ENCODE results near the gene SIGLEC9.

SIGLEC9 gene

GRCh38 chr19:51101171-51101865 lies 23.4 kb upstream of the SIGLEC9 start:
- Histone ChIP-seq H3K4me1 (no peaks in the 10 kb centered on the region), H3K36me3 (peaks cover 5 to 66% (median 41%) of the 10 kb centered on the region in 3 donors), H3K4me3 (no peak overlapping the region), H3K9me3 (no peaks in the 10 kb centered on the region), H3K27me3 (no peaks in the 10 kb centered on the region), H3K27ac (no peak overlapping the region)
- TF ChIP-seq, protein P1, sequence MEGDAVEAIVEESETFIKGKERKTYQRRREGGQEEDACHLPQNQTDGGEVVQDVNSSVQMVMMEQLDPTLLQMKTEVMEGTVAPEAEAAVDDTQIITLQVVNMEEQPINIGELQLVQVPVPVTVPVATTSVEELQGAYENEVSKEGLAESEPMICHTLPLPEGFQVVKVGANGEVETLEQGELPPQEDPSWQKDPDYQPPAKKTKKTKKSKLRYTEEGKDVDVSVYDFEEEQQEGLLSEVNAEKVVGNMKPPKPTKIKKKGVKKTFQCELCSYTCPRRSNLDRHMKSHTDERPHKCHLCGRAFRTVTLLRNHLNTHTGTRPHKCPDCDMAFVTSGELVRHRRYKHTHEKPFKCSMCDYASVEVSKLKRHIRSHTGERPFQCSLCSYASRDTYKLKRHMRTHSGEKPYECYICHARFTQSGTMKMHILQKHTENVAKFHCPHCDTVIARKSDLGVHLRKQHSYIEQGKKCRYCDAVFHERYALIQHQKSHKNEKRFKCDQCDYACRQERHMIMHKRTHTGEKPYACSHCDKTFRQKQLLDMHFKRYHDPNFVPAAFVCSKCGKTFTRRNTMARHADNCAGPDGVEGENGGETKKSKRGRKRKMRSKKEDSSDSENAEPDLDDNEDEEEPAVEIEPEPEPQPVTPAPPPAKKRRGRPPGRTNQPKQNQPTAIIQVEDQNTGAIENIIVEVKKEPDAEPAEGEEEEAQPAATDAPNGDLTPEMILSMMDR (IDR thresholded peaks at IDR 0.05), result no peak
- intact Hi-C loops (cut with DNase I; ENCODE audit: low total_unique reads), result loop anchor here (10.0 kb wide), 1 partner anchor 1077 kb away; the partner anchor contains the start of genes VRK3 and ZNF473
- no peak for DNase-seq

DNA sequence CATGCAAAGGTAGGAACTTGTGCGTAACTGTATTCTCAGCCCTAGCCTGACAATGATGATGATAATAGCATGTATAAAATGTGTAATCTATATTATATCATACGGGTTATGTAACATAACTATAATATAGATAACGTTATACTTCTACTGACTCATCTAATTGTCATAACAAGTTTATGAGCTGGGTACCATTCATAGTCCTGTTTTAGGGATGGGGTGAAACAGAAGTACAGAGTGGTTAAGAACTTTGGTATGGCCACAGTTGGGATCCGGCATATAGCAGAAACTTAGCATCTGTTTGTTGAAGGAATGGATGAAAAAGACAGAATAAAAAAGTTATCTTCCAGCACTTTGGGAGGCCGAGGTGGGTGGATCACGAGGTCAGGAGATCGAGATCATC lies 21.7 kb upstream of the SIGLEC9 start:
- Histone ChIP-seq H3K4me3 (no peak overlapping the region), H3K9me3 (no peaks in the 10 kb centered on the region), H3K27me3 (no peaks in the 10 kb centered on the region), H3K27ac (no peak overlapping the region), H3K4me1 (peaks cover 0 to 14% (median 9%) of the 10 kb centered on the region in 4 donors), H3K36me3 (peaks cover 5 to 63% (median 37%) of the 10 kb centered on the region in 3 donors)
- intact Hi-C loops (cut with DNase I; ENCODE audit: low total_unique reads), result loop anchor here (10.0 kb wide), 1 partner anchor 1078 kb away; the partner anchor contains the start of genes VRK3 and ZNF473
- TF ChIP-seq, protein P1 (IDR thresholded peaks at IDR 0.05), result no peak
- DNase-seq, result no peak

GRCh38 chr19:51103926-51104341 lies 20.8 kb upstream of the SIGLEC9 start:
- TF ChIP-seq, protein P1 (IDR thresholded peaks at IDR 0.05), result no peak
- Histone ChIP-seq H3K4me3 (no peak overlapping the region), H3K36me3 (peaks cover 5 to 55% (median 32%) of the 10 kb centered on the region in 3 donors), H3K9me3 (no peaks in the 10 kb centered on the region), H3K27me3 (no peaks in the 10 kb centered on the region), H3K4me1 (peaks cover 0 to 17% (median 12%) of the 10 kb centered on the region in 4 donors), H3K27ac (no peak overlapping the region)
- no peak for DNase-seq
- intact Hi-C loops (cut with DNase I; ENCODE audit: low total_unique reads), result loop anchor here (10.0 kb wide), 1 partner anchor 1079 kb away; the partner anchor contains the start of genes VRK3 and ZNF473

DNA sequence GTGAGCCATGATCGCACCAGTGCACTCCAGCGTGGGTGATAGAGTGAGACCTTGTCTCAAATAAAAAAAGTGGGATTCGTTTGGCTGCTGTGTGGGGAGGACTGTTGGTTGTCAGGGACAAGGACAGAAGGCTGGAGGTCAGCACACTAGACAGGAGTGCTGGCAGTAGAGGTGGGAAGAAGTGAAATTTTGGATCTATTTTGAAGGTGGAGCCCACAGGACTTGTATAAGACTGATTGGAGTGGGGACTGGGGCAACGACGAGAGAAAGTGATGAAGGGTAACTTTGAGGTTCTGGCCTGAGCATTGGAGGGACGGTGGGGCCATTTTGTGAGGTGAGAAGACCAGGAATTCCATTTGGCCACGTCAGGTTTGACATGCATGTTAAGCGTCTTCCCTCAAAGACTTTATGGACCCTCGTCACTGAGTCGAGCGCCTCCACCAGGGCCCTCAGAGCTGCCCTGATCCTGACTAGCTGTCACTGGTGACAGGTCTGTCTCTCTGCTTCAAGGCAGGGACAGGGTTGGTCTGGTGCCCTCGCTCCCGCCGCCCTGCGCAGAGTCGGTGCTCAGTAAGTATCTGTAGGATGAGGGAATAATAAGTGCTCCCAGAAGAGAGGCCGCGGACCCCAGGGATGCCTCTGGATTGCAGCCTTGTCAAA lies 17.2 kb upstream of the SIGLEC9 start:
- no peaks in the 10 kb centered on the region for H3K9me3 ChIP-seq
- intact Hi-C loops (cut with DNase I; ENCODE audit: low total_unique reads), result loop anchor here (10.0 kb wide), 1 partner anchor 1083 kb away; the partner anchor contains the start of genes VRK3 and ZNF473
- TF ChIP-seq, protein P1 (IDR thresholded peaks at IDR 0.05), result no peak
- H3K27ac ChIP-seq, result peak overlapping the region; percentile 56 to 68
- H3K36me3 ChIP-seq, result peaks cover 5 to 26% (median 14%) of the 10 kb centered on the region in 3 donors
- peak overlapping the region; percentile 70 to 71 for H3K4me3 ChIP-seq
- no peak for DNase-seq
- H3K27me3 ChIP-seq, result peaks cover 0 to 1% of the 10 kb centered on the region in 2 donors
- peaks cover 0 to 19% (median 14%) of the 10 kb centered on the region in 4 donors for H3K4me1 ChIP-seq

DNA sequence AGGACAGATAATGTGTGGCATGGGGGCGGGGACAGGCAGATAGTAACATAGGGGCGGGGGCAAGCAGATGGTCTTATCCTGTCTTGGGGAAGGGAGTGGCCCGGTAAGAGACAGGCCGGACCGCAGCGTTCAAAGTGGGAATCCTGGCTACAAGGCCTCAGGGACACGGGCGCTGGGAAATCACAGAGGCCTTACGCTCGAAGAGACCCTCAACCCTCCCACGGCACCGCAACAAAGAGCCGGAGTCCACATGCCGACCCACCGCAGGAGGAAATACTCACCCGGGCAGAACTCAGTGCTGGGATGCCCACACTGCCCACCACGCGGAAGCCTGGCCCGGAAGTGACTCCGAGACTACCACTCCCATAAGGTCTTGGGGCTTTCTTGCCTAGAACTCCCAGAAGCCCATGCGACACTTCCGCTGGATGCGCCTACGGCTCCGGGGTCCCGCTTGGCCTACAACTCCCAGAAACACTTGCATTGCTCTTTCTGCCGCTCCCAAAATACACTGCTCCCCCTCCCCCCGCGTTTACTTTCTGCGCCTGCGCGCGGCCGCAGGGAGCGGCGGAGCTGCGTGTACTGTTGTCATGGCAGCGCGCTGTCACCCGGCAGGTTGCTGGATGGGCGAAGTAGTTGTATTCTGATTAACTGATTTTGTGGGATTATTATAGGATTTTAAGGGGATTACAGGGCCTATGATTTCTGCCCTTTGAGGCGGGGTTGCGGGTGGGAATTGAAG lies 16.5 kb upstream of the SIGLEC9 start, which contains the start of gene CTU1:
Gene CTU1, minus strand, starts transcription at position 344 of the 739 bp plus-strand sequence. CDS start 3,840 bp downstream, outside the sequence.
- intact Hi-C loops (cut with DNase I; ENCODE audit: low total_unique reads), result loop anchor here (10.0 kb wide), 1 partner anchor 1083 kb away; the partner anchor contains the start of genes VRK3 and ZNF473
- peak within 1 kb of the TSS; percentile 70 to 71 for H3K4me3 ChIP-seq
- peaks cover 0 to 2% of the 10 kb centered on the region in 2 donors for H3K27me3 ChIP-seq
- H3K9me3 ChIP-seq, result no peaks in the 10 kb centered on the region
- peak; percentile 98 to 99 for DNase-seq
- peak within 1 kb of the TSS; percentile 56 to 68 for H3K27ac ChIP-seq
- peaks cover 0 to 19% (median 14%) of the 10 kb centered on the region in 4 donors for H3K4me1 ChIP-seq
- TF ChIP-seq, protein P1 (IDR thresholded peaks at IDR 0.05), result peak in 1 of 2 experiments; percentile 36
- peaks cover 0 to 19% (median 7%) of the 10 kb centered on the region in 3 donors for H3K36me3 ChIP-seq

All from tibial artery (tissue), 4 donors.